Activated CD8-positive, alpha-beta memory T cell treated with anti-CD3 and anti-CD28 coated beads, Interleukin-2, amount 50 U/mL, for 24 hours (primary cell): Measurements from ENCODE around the gene BTD.

Source experiments
- DNase-seq: peaks from one replicate; pipeline ENCODE4 v3.0.0-alpha.2; 2020; ENCODE audit errors: extremely low read depth

Gene BTD

GRCh38 chr3:15636028-15636709 lies 34.6 kb downstream of the BTD start:
- DNase-seq, result no peak

- no peak for DNase-seq
Observed at GRCh38 chr3:15637131-15637951, 35.8 kb downstream of the BTD start.

- DNase-seq, result no peak
Observed at GRCh38 chr3:15638193-15638890, 36.8 kb downstream of the BTD start.

GRCh38 chr3:15638891-15639262 lies 37.3 kb downstream of the BTD start:
- DNase-seq, result no peak

- DNase-seq, result no peak
Observed at GRCh38 chr3:15645246-15645645, 43.7 kb downstream of the BTD start.

- DNase-seq, result no peak
Observed at GRCh38 chr3:15645740-15646501, 44.4 kb downstream of the BTD start.

GRCh38 chr3:15646851-15647511 lies 45.4 kb downstream of the BTD start:
- DNase-seq, result no peak

GRCh38 chr3:15647611-15648167 lies 46.1 kb downstream of the BTD start:
- DNase-seq, result peak; percentile 33

- no peak for DNase-seq
Observed at GRCh38 chr3:15649341-15649740, 47.8 kb downstream of the BTD start.

GRCh38 chr3:15649858-15650257 lies 48.3 kb downstream of the BTD start:
- no peak for DNase-seq

- DNase-seq, result no peak
Observed at GRCh38 chr3:15651396-15651795, 49.9 kb downstream of the BTD start.

- DNase-seq, result no peak
Observed at GRCh38 chr3:15653321-15653720, 51.8 kb downstream of the BTD start.

GRCh38 chr3:15654127-15654526 lies 52.6 kb downstream of the BTD start:
- no peak for DNase-seq

GRCh38 chr3:15654891-15655290 lies 53.3 kb downstream of the BTD start:
- no peak for DNase-seq

GRCh38 chr3:15656342-15656741 lies 54.8 kb downstream of the BTD start:
- no peak for DNase-seq

GRCh38 chr3:15657016-15657415 lies 55.5 kb downstream of the BTD start:
- no peak for DNase-seq

- DNase-seq, result no peak
Observed at GRCh38 chr3:15659254-15659975, 57.9 kb downstream of the BTD start.

GRCh38 chr3:15660055-15660935 lies 58.8 kb downstream of the BTD start:
- no peak for DNase-seq

- no peak for DNase-seq
Observed at GRCh38 chr3:15664144-15664543, 62.6 kb downstream of the BTD start.
